ENCODE measurements around the gene PRELP.
"Not testable (repeated sequence)": the region's sequence is repeated elsewhere in the genome, so short reads cannot be mapped to it uniquely, and the experiment has no call there.

PRELP gene

DNA sequence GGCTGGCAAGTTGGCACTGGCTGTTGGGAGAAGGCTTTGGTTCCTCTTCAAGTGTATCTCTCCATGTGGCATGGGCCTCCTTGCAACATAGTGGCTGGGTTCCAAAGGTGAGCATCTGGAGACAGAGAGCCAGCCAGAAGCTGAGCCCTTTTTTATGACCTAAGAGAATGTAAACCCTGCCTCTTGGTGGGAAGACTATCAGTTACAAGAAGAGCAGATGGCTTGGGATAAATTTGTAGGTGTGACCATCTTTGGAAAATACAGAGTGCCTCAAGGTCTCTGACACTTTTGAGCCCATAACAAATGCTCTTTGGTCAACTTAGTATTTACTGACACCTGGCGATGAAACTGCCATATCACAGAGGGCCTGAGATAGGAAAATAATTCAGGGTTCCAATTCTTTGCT lies 31.4 kb upstream of the PRELP start:
- no peak overlapping the region for H2AFZ ChIP-seq (ENCODE audit: low read length)
- no peaks in the 10 kb centered on the region for H3F3A ChIP-seq (ENCODE audit: insufficient read depth, low read length)
- DNase-seq = no peak
- no peak overlapping the region for H3K4me3 ChIP-seq (ENCODE audit: low read length)
- H3K79me2 ChIP-seq (ENCODE audit: low read length) = no peaks in the 10 kb centered on the region
- H4K20me1 ChIP-seq (ENCODE audit: insufficient read depth, low read length) = no peaks in the 10 kb centered on the region
- H3K9me2 ChIP-seq (replicated peaks; ENCODE audit: insufficient read depth, low read length) = no peaks in the 10 kb centered on the region
- H3K9me3 ChIP-seq (replicated peaks; ENCODE audit: insufficient read depth, low read length) = no peaks in the 10 kb centered on the region
- no peaks in the 10 kb centered on the region for H3K4me1 ChIP-seq (ENCODE audit: low read length)
- no peak overlapping the region for H3K9ac ChIP-seq (ENCODE audit: low read length)
- H3K4me2 ChIP-seq (ENCODE audit: low read depth, low read length) = no peak overlapping the region
- no peaks in the 10 kb centered on the region for H3K27me3 ChIP-seq (replicated peaks; ENCODE audit: insufficient read depth, low read length)
- H3K27ac ChIP-seq (ENCODE audit: low read length) = no peak overlapping the region
- TF ChIP-seq EZH2 (optimal IDR thresholded peaks at IDR 0.05; ENCODE audit: low read depth, low read length) (no peak), EZH2phosphoT487 (IDR thresholded peaks at IDR 0.05; ENCODE audit: low read length) (no peak)
- no peaks in the 10 kb centered on the region for H3K36me3 ChIP-seq (replicated peaks; ENCODE audit: insufficient read depth, low read length)

DNA sequence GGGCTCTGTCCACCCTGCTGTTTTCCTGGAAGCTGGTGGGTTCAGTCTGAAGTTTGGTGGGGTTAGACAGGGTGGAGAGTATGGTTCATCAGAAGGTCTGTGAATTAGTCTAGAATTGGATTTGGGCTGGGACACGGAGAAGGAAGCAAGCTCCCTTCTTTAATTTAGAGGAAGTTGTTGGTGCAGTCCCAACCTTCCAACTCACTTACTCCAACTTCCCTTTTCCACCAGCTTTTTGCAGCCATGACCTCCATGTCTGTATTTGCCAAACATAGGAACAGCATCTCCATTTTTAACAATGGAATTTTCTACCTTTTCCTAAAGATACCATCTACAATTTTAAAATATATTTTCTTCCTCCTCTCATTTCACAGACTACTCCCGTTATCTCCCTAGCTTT lies 28.5 kb upstream of the PRELP start:
- H3K4me1 ChIP-seq (ENCODE audit: low read length) = no peaks in the 10 kb centered on the region
- no peak overlapping the region for H3K27ac ChIP-seq (ENCODE audit: low read length)
- H3K79me2 ChIP-seq (ENCODE audit: low read length) = no peaks in the 10 kb centered on the region
- H2AFZ ChIP-seq (ENCODE audit: low read length) = no peak overlapping the region
- DNase-seq = no peak
- no peak for TF ChIP-seq EZH2 (optimal IDR thresholded peaks at IDR 0.05; ENCODE audit: low read depth, low read length)
- TF ChIP-seq CTCF (IDR thresholded peaks at IDR 0.05; ENCODE audit: low read length) = no peak
- TF ChIP-seq EZH2phosphoT487 (IDR thresholded peaks at IDR 0.05; ENCODE audit: low read length) = no peak
- H3K36me3 ChIP-seq (replicated peaks; ENCODE audit: insufficient read depth, low read length) = no peaks in the 10 kb centered on the region
- H3F3A ChIP-seq (ENCODE audit: insufficient read depth, low read length) = no peaks in the 10 kb centered on the region
- no peak overlapping the region for H3K4me3 ChIP-seq (ENCODE audit: low read length)
- H3K27me3 ChIP-seq (replicated peaks; ENCODE audit: insufficient read depth, low read length) = no peaks in the 10 kb centered on the region
- no peaks in the 10 kb centered on the region for H3K9me2 ChIP-seq (replicated peaks; ENCODE audit: insufficient read depth, low read length)
- H3K9me3 ChIP-seq (replicated peaks; ENCODE audit: insufficient read depth, low read length) = no peaks in the 10 kb centered on the region
- H3K4me2 ChIP-seq (ENCODE audit: low read depth, low read length) = no peak overlapping the region
- no peak overlapping the region for H3K9ac ChIP-seq (ENCODE audit: low read length)
- H4K20me1 ChIP-seq (ENCODE audit: insufficient read depth, low read length) = no peaks in the 10 kb centered on the region

- not testable (repeated sequence) for H3K79me2 ChIP-seq (ENCODE audit: low read length); H3K27ac ChIP-seq (ENCODE audit: low read length); H4K20me1 ChIP-seq (ENCODE audit: insufficient read depth, low read length); H3F3A ChIP-seq (ENCODE audit: insufficient read depth, low read length); H3K9me2 ChIP-seq (replicated peaks; ENCODE audit: insufficient read depth, low read length); H3K36me3 ChIP-seq (replicated peaks; ENCODE audit: insufficient read depth, low read length); DNase-seq; H3K4me2 ChIP-seq (ENCODE audit: low read depth, low read length); H2AFZ ChIP-seq (ENCODE audit: low read length); H3K9me3 ChIP-seq (replicated peaks; ENCODE audit: insufficient read depth, low read length); H3K9ac ChIP-seq (ENCODE audit: low read length); H3K4me1 ChIP-seq (ENCODE audit: low read length); H3K27me3 ChIP-seq (replicated peaks; ENCODE audit: insufficient read depth, low read length); H3K4me3 ChIP-seq (ENCODE audit: low read length)
Measured at GRCh38 chr1:203447598-203447997, 28.0 kb upstream of the PRELP start.

DNA sequence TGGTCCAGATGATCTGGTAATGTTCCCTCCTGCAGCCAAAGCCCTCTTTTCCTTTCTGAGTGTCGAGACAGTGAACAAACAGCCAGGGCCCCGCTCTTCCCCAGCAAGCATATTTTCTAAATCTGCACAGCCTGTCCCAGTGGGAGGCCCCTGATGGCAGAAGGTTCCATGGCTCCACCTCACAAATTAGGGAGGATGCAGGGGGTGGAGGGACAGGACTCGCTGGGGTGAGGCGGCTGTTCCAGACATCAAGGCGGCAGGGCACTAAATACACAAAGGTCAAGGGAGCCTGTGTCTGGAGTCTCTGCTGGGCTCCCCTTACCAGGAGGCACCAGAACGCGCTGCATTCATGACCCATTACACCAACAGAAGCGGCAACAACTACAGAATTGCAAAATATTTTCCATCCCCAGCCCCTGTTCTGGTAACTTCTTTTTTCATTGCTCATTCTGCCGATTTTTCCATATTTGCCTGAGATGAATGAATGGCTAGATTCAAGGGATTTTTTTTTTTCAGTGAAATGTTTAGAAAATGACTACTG lies 27.0 kb upstream of the PRELP start:
- Histone ChIP-seq H3K79me2 (ENCODE audit: low read length) (no peaks in the 10 kb centered on the region), H3K9ac (ENCODE audit: low read length) (no peak overlapping the region), H2AFZ (ENCODE audit: low read length) (no peak overlapping the region), H3F3A (ENCODE audit: insufficient read depth, low read length) (no peaks in the 10 kb centered on the region), H3K4me1 (ENCODE audit: low read length) (no peaks in the 10 kb centered on the region), H3K27ac (ENCODE audit: low read length) (no peak overlapping the region), H3K4me2 (ENCODE audit: low read depth, low read length) (no peak overlapping the region), H3K9me2 (replicated peaks; ENCODE audit: insufficient read depth, low read length) (no peaks in the 10 kb centered on the region), H3K9me3 (replicated peaks; ENCODE audit: insufficient read depth, low read length) (no peaks in the 10 kb centered on the region), H3K4me3 (ENCODE audit: low read length) (no peak overlapping the region), H3K27me3 (replicated peaks; ENCODE audit: insufficient read depth, low read length) (no peaks in the 10 kb centered on the region), H4K20me1 (ENCODE audit: insufficient read depth, low read length) (no peaks in the 10 kb centered on the region), H3K36me3 (replicated peaks; ENCODE audit: insufficient read depth, low read length) (no peaks in the 10 kb centered on the region)
- no peak for TF ChIP-seq CTCF (IDR thresholded peaks at IDR 0.05; ENCODE audit: low read length)
- no peak for TF ChIP-seq EZH2phosphoT487 (IDR thresholded peaks at IDR 0.05; ENCODE audit: low read length)
- no peak for TF ChIP-seq EZH2 (optimal IDR thresholded peaks at IDR 0.05; ENCODE audit: low read depth, low read length)
- DNase-seq = no peak
